Stimulated activated naive B cell treated with anti-CD40 and anti-IgM and Interleukin-4, amounts not matched to agents 10 μg/mL and 1 μg/mL and 100 μg/mL, for 72 hours (primary cell): ENCODE data around the gene PTGFRN.

ENCODE experiments used
- ATAC-seq, 2 donors: fragments of 150-1000 bp; cut with Tn5 transposase; replicated peaks; 2 replicates each; pipeline ENCODE4 v1.10.0; 2021; ENCODE audit warnings: moderate library complexity in 1 of 2
- DNase-seq: peaks from one replicate; pipeline ENCODE4 v3.0.0; 2021
- H3K27ac Mint-ChIP-seq: one replicate; pipeline ENCODE4 v1.8.0; 2022; ENCODE audit warnings: mild to moderate bottlenecking, mixed read lengths
- H3K27me3 Mint-ChIP-seq, 2 donors: one replicate each; pipeline ENCODE4 v1.8.0; 2022; ENCODE audit warnings: mixed read lengths in 2 of 2
- H3K36me3 Mint-ChIP-seq, 2 donors: one replicate each; pipeline ENCODE4 v1.8.0; 2022; ENCODE audit warnings: mixed read lengths in 2 of 2, mild to moderate bottlenecking in 1 of 2
- H3K4me1 Mint-ChIP-seq, 2 donors: one replicate each; pipeline ENCODE4 v1.8.0; 2022; ENCODE audit warnings: mixed read lengths in 2 of 2, mild to moderate bottlenecking in 1 of 2
- H3K4me3 Mint-ChIP-seq, 2 donors: one replicate each; pipeline ENCODE4 v1.8.0; 2022; ENCODE audit warnings: mild to moderate bottlenecking in 2 of 2, mixed read lengths in 2 of 2, moderate library complexity in 1 of 2
- H3K9me3 Mint-ChIP-seq, 2 donors: one replicate each; pipeline ENCODE4 v1.8.0; 2022; ENCODE audit warnings: mixed read lengths in 2 of 2, mild to moderate bottlenecking in 1 of 2

The PTGFRN gene

GRCh38 chr1:116950517-116951199, 40.9 kb downstream of the PTGFRN start:
- no peaks in the 10 kb centered on the region for H3K27me3 Mint-ChIP-seq
- no peak overlapping the region for H3K27ac Mint-ChIP-seq
- no peak overlapping the region for H3K4me3 Mint-ChIP-seq
- H3K4me1 Mint-ChIP-seq = no peaks in the 10 kb centered on the region
- no peak for ATAC-seq
- DNase-seq = no peak
- no peaks in the 10 kb centered on the region for H3K36me3 Mint-ChIP-seq
- no peaks in the 10 kb centered on the region for H3K9me3 Mint-ChIP-seq

GRCh38 chr1:116951200-116951935, 41.7 kb downstream of the PTGFRN start:
- ATAC-seq (no peak), DNase-seq (no peak)
- H3K4me1 Mint-ChIP-seq = no peaks in the 10 kb centered on the region
- no peaks in the 10 kb centered on the region for H3K36me3 Mint-ChIP-seq
- no peaks in the 10 kb centered on the region for H3K9me3 Mint-ChIP-seq
- H3K4me3 Mint-ChIP-seq = no peak overlapping the region
- no peak overlapping the region for H3K27ac Mint-ChIP-seq
- no peaks in the 10 kb centered on the region for H3K27me3 Mint-ChIP-seq

- ATAC-seq (no peak), DNase-seq (no peak)
- Mint-ChIP-seq H3K36me3 (no peaks in the 10 kb centered on the region), H3K4me3 (no peak overlapping the region), H3K4me1 (no peaks in the 10 kb centered on the region), H3K27me3 (no peaks in the 10 kb centered on the region), H3K9me3 (no peaks in the 10 kb centered on the region), H3K27ac (no peak overlapping the region)
These were observed 43.1 kb downstream of the PTGFRN start for GRCh38 chr1:116952738-116953275.

DNA sequence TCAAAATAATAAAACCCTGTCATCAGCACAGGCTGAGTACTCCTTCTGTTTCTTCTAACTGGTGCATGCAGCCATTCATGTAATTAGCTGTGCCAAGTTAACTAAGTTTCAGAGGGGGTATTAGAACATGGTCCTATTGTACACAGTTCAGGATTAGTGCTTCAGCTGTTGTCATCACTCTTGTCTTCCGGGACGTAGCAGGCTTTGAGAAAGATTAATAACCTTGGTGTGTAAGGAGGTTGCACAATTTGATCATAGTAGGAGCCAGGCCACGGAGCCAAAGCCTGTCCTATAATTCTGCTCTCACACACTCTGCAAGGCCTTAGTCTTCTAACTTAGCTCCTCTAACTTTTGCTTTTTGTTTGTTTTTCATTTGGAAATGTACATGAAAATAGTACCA, 44.7 kb downstream of the PTGFRN start:
- DNase-seq (no peak), ATAC-seq (no peak)
- no peaks in the 10 kb centered on the region for H3K27me3 Mint-ChIP-seq
- H3K9me3 Mint-ChIP-seq = no peaks in the 10 kb centered on the region
- H3K4me1 Mint-ChIP-seq = no peaks in the 10 kb centered on the region
- H3K27ac Mint-ChIP-seq = no peak overlapping the region
- H3K36me3 Mint-ChIP-seq = no peaks in the 10 kb centered on the region
- no peak overlapping the region for H3K4me3 Mint-ChIP-seq

- Mint-ChIP-seq H3K27me3 (peaks cover 0 to 6% of the 10 kb centered on the region in 2 donors), H3K36me3 (no peaks in the 10 kb centered on the region), H3K27ac (no peak overlapping the region), H3K9me3 (no peaks in the 10 kb centered on the region), H3K4me1 (no peaks in the 10 kb centered on the region), H3K4me3 (no peak overlapping the region)
- ATAC-seq (no peak), DNase-seq (no peak)
These were observed 46.7 kb downstream of the PTGFRN start for GRCh38 chr1:116956378-116956777.

GRCh38 chr1:116957646-116958045, 47.9 kb downstream of the PTGFRN start:
- H3K27ac Mint-ChIP-seq = no peak overlapping the region
- no peaks in the 10 kb centered on the region for H3K4me1 Mint-ChIP-seq
- H3K27me3 Mint-ChIP-seq = peaks cover 0 to 6% of the 10 kb centered on the region in 2 donors
- H3K4me3 Mint-ChIP-seq = no peak overlapping the region
- no peak for DNase-seq
- ATAC-seq = no peak
- H3K9me3 Mint-ChIP-seq = no peaks in the 10 kb centered on the region
- H3K36me3 Mint-ChIP-seq = no peaks in the 10 kb centered on the region

GRCh38 chr1:116958110-116958509, 48.4 kb downstream of the PTGFRN start:
- H3K27me3 Mint-ChIP-seq = peaks cover 0 to 6% of the 10 kb centered on the region in 2 donors
- ATAC-seq = no peak
- no peak for DNase-seq
- H3K27ac Mint-ChIP-seq = no peak overlapping the region
- H3K4me3 Mint-ChIP-seq = no peak overlapping the region
- no peaks in the 10 kb centered on the region for H3K4me1 Mint-ChIP-seq
- no peaks in the 10 kb centered on the region for H3K36me3 Mint-ChIP-seq
- H3K9me3 Mint-ChIP-seq = no peaks in the 10 kb centered on the region

DNA sequence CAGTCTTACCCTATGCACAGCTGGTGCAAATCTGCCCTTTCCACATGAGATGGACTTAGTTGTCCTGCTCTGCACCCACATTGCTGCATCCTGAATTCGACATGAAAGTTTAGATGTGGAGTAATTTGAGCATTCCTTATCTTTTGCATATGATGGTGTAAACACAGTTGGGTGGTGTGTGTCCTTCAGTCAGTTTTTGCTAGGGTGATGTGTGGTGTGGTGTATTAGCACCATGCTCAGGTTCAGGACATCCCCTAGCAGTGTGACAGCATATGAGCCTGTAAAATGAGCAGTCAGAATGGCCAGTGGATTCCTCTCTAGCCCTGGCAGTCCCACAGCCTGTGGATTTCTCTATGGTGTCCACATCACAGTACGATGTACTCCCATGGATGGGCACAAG, 49.3 kb downstream of the PTGFRN start:
- H3K9me3 Mint-ChIP-seq = no peaks in the 10 kb centered on the region
- H3K4me3 Mint-ChIP-seq = no peak overlapping the region
- DNase-seq (no peak), ATAC-seq (no peak)
- H3K27me3 Mint-ChIP-seq = peaks cover 0 to 6% of the 10 kb centered on the region in 2 donors
- H3K27ac Mint-ChIP-seq = no peak overlapping the region
- no peaks in the 10 kb centered on the region for H3K4me1 Mint-ChIP-seq
- H3K36me3 Mint-ChIP-seq = no peaks in the 10 kb centered on the region

DNA sequence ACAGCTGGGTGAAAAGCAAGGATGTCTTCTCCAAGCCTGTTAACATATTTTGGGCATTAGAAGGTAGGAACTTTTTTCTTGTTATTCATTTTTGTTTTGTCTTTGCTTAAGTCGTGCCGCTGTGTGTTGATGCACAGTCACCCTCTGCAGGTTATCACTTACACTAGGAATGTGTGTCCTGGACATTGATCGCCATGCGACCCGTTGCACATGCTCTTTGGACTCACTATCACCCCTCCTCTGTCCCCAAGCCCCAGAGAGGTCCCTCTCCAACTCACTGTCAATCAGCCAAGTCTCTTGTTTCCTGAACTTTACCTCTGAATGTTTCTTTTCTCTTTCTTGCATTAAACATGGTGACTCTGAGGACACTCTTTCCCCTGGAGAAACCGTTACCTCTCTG, 51.9 kb downstream of the PTGFRN start:
- DNase-seq (no peak), ATAC-seq (no peak)
- no peaks in the 10 kb centered on the region for H3K9me3 Mint-ChIP-seq
- no peaks in the 10 kb centered on the region for H3K4me1 Mint-ChIP-seq
- H3K4me3 Mint-ChIP-seq = no peak overlapping the region
- H3K27me3 Mint-ChIP-seq = peaks cover 0 to 6% of the 10 kb centered on the region in 2 donors
- no peak overlapping the region for H3K27ac Mint-ChIP-seq
- no peaks in the 10 kb centered on the region for H3K36me3 Mint-ChIP-seq

DNA sequence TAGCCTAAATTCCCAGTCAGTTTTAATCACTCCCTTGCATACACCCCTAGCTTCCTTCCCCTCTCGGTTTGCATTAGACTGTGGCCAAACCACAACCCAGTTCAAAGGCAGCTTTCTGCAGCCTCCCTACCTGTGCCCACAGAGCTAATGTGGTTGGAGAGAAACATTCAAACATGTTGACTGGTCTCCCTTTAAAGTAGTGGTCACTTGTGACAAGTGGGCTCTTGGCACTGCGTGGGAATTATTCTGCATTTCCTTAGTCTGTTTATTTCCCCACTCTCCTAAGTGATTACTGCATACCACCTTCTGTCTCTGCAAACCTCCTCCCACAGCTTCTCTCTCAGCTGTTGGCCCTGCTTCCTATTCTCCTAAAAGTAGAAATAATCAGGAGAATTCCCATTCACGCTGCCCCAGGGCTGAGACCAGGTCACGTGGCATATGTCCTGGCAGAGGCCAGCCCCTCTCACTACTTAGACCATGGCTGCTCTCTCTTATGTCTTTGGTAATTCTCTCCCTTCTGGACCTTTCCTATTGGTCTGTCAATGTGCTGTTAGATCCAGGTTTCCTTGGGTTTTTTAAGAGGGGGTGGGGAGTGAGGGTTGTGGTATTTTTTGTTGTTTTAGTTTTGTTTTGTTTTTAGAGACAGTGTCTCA, 53.4 kb downstream of the PTGFRN start:
- ATAC-seq (no peak), DNase-seq (no peak)
- Mint-ChIP-seq H3K9me3 (no peaks in the 10 kb centered on the region), H3K27me3 (peaks cover 0 to 6% of the 10 kb centered on the region in 2 donors), H3K36me3 (no peaks in the 10 kb centered on the region), H3K27ac (no peak overlapping the region), H3K4me3 (no peak overlapping the region), H3K4me1 (no peaks in the 10 kb centered on the region)

DNA sequence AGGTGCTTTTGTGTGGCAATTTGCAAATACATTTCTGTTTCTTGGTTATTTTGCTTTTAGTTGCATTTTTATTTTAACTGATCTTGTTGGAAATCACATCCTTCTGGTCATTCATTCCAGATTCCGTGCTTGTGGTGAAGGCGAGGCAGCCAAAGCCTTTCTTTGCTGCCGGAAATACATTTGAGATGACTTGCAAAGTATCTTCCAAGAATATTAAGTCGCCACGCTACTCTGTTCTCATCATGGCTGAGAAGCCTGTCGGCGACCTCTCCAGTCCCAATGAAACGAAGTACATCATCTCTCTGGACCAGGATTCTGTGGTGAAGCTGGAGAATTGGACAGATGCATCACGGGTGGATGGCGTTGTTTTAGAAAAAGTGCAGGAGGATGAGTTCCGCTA, 57.1 kb downstream of the PTGFRN start:
- H3K27ac Mint-ChIP-seq = no peak overlapping the region
- H3K4me1 Mint-ChIP-seq = no peaks in the 10 kb centered on the region
- peaks cover 0 to 3% of the 10 kb centered on the region in 2 donors for H3K9me3 Mint-ChIP-seq
- H3K36me3 Mint-ChIP-seq = no peaks in the 10 kb centered on the region
- DNase-seq = no peak
- no peak for ATAC-seq
- H3K27me3 Mint-ChIP-seq = peaks cover 0 to 4% of the 10 kb centered on the region in 2 donors
- no peak overlapping the region for H3K4me3 Mint-ChIP-seq

DNA sequence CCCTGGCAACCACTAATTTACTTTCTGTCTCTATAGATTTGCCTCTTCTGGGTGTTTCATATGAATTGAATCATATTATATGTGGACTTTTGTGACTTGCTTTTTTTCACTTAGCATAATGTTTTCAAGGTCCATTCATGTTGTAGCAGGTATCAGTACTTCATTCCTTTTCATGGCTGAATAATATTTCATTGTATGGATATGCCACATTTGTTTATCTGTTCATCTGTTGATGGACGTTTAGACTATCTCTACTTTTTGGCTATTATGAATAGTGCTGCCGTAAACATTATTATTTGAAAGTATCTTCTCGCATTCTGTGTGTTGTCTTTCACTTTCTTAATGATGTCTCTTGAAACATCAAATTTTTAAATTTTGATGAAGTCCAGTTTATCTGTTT, 59.0 kb downstream of the PTGFRN start:
- no peak overlapping the region for H3K4me3 Mint-ChIP-seq
- no peak for ATAC-seq
- no peak overlapping the region for H3K27ac Mint-ChIP-seq
- H3K9me3 Mint-ChIP-seq = peaks cover 0 to 3% of the 10 kb centered on the region in 2 donors
- DNase-seq = no peak
- H3K4me1 Mint-ChIP-seq = no peaks in the 10 kb centered on the region
- H3K36me3 Mint-ChIP-seq = no peaks in the 10 kb centered on the region
- H3K27me3 Mint-ChIP-seq = peaks cover 4 to 5% of the 10 kb centered on the region in 2 donors

GRCh38 chr1:116971258-116971860, 61.6 kb downstream of the PTGFRN start:
- peaks cover 0 to 2% of the 10 kb centered on the region in 2 donors for H3K36me3 Mint-ChIP-seq
- H3K27ac Mint-ChIP-seq = no peak overlapping the region
- ATAC-seq (no peak), DNase-seq (no peak)
- no peaks in the 10 kb centered on the region for H3K4me1 Mint-ChIP-seq
- peaks cover 10 to 15% of the 10 kb centered on the region in 2 donors for H3K27me3 Mint-ChIP-seq
- H3K4me3 Mint-ChIP-seq = no peak overlapping the region
- H3K9me3 Mint-ChIP-seq = peaks cover 4 to 8% of the 10 kb centered on the region in 2 donors

GRCh38 chr1:116971965-116972673, 62.4 kb downstream of the PTGFRN start:
- Mint-ChIP-seq H3K9me3 (peaks cover 4 to 8% of the 10 kb centered on the region in 2 donors), H3K4me3 (no peak overlapping the region), H3K4me1 (no peaks in the 10 kb centered on the region), H3K36me3 (peaks cover 0 to 2% of the 10 kb centered on the region in 2 donors), H3K27me3 (peaks cover 10 to 17% of the 10 kb centered on the region in 2 donors), H3K27ac (no peak overlapping the region)
- no peak for ATAC-seq
- DNase-seq = no peak
